ENCODE measurements around the gene RANBP17.

DNA sequence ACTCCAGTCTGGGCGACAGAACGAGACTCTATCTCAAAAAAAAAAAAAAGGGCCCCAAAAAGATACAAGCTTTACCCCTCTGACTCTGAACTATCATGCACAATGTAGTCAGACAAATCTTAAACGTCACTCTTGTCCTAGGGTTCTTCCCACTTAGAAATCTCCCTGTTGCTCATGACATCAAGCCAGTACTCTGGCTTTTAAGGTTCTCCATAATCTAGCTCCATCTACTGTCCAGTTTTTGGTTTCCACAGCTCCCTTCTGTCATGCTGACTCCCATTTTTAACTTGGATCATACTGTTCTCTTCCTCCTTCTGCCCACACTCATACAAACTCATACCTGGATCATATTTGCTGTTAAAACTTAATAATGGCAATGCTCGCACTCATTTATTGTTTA lies 290.6 kb downstream of the RANBP17 start:
- TF ChIP-seq, protein P1, sequence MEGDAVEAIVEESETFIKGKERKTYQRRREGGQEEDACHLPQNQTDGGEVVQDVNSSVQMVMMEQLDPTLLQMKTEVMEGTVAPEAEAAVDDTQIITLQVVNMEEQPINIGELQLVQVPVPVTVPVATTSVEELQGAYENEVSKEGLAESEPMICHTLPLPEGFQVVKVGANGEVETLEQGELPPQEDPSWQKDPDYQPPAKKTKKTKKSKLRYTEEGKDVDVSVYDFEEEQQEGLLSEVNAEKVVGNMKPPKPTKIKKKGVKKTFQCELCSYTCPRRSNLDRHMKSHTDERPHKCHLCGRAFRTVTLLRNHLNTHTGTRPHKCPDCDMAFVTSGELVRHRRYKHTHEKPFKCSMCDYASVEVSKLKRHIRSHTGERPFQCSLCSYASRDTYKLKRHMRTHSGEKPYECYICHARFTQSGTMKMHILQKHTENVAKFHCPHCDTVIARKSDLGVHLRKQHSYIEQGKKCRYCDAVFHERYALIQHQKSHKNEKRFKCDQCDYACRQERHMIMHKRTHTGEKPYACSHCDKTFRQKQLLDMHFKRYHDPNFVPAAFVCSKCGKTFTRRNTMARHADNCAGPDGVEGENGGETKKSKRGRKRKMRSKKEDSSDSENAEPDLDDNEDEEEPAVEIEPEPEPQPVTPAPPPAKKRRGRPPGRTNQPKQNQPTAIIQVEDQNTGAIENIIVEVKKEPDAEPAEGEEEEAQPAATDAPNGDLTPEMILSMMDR (IDR thresholded peaks at IDR 0.05; ENCODE audit: low read depth, low read length): no peak
- no peak for TF ChIP-seq EZH2phosphoT487 (IDR thresholded peaks at IDR 0.05; ENCODE audit: low read depth)

Data from OCI-LY3 (cell line).